ENCODE data around the gene ANKFY1.
"Not testable (repeated sequence)": the region's sequence is repeated elsewhere in the genome, so short reads cannot be mapped to it uniquely, and the experiment has no call there.

The ANKFY1 gene

DNA sequence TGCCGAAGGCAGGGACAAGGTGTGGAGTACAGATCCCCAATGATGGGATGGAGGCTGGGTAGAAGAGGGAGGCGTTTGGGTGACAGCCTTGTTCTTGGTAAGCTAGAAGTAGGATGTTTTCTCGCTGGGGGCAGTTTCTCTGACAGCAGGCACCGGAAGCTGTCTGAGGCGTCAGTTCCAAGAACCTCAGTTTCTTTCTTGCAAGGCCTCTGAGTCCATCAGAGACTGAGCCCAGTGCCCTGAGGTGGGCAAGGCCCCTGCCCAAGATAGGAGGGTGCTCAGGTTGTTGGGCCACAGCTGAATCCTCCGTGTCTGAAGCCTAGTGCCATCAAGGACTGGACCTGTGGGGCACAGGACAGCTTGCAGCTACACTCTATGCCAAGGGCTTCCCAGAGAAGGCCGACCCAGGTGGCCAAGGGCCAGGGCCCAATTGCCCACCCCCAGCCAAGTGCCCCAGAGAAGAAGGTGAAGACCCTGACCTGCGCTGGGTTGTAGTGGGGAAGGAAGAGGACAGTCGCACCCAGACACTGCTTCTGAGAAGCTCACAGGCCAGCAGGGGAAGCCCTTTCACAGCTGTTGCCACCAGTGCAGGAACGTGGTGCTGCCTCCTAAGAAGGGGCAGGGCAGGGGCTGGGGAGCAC is 107.7 kb downstream of the ANKFY1 start:
- DNase-seq (ENCODE audit: low read depth): no peak

GRCh38 chr17:4154201-4154600 is 109.6 kb downstream of the ANKFY1 start:
- no peak for DNase-seq (ENCODE audit: low read depth)

DNA sequence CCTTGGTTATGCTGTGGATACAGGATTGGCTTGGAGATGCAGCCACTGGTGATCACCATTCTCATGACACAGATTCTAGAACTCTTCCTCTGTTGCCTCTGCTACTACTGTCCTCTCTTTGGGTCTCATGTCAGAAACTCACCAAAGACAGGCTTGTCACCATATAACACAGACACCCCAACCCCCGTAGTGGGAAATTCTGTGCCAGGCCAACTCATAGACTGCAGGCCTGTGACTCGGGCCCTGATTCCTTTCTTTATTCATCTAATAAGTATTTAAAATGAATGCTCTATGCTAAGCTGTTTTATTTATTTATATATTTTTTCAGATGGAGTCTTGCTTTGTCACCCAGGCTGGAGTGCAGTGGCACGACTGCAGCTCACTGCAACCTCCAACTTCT is 111.3 kb downstream of the ANKFY1 start:
- DNase-seq (ENCODE audit: low read depth): no peak

GRCh38 chr17:4150096-4150495 is 113.7 kb downstream of the ANKFY1 start:
- no peak for DNase-seq (ENCODE audit: low read depth)

DNA sequence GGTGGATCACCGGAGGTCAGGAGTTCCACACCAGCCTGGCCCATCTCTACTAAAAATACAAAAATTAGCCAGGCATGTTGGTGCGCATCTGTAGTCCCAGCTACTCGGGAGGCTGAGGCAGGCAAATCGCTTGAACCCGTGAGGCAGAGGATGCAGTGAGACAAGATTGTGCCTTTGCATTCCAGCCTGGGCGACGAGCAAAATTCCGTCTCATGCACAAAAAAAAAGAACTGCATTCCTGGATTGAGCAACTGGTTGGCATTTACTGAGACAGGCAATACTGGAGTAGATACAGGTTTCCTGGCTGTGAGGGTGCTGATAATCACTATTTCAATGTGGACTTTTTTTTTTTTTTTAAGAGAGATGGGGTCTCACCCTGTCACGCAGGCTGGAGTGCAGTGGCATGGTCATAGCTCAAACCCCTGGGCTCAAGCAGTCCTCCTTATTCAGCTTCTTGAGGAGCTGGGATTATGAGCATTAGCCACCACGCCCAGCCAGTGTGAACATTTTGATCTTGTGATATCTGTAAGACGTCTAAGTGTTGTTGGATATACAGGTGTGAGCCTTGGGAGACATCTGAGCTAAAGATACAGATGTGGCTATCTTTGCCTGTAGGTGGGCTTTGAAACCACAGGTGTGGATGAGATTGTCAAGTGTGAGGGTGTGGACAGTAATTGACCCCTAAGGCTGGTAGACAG is 115.0 kb downstream of the ANKFY1 start:
- DNase-seq (ENCODE audit: low read depth): no peak

DNA sequence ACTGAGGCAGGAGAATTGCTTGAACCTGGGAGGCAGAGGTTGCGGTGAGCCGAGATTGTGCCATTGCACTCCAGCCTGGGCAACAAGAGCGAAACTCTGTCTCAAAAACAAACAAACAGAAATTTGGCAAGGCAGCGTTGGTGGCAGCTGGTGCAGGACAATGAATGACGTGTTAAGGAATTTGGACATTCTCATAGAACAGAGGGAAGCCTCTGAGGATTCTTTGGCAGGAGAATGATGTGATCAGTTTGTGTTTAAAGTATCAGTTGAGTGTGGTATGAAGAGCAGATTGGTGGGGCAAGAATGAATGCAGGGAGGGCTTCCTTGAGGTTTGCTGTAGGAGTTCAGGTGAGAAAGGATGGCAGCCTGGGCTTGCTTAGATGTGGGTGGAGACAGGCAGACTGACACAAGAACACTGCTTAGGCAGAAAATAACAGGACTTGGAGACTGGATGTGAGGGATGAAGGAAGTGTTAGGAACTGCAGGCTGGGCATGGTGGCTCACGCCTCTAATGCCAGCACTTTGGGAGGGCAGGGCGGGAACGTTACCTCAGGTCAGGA is 115.9 kb downstream of the ANKFY1 start:
- no peak for DNase-seq (ENCODE audit: low read depth)

DNA sequence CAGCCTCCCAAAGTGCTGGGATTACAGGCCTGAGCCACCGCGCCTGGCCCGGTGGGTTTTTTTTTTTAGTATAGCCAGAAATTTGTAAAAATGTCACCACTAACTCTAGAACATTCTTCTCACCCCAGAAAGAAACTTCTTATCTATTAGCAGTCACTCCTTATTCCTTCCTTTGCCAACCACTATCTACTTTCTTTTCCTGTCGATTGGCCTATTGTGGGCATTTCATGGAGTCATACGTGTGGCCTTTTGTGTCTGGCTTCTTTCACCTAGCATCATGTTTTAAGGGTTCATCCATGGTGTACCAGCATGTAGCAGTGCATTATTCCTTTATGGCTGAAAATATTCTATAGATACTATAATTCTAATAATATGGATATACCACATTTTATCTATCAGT is 117.1 kb downstream of the ANKFY1 start:
- no peak for DNase-seq (ENCODE audit: low read depth)

GRCh38 chr17:4144422-4144747 is 119.4 kb downstream of the ANKFY1 start:
- DNase-seq (ENCODE audit: low read depth): no peak

GRCh38 chr17:4143563-4144421 is 120.0 kb downstream of the ANKFY1 start:
- DNase-seq (ENCODE audit: low read depth): peak; percentile 80

- peak; percentile 3 for DNase-seq (ENCODE audit: low read depth)
Observed at GRCh38 chr17:4142107-4142900, 121.5 kb downstream of the ANKFY1 start.

- DNase-seq (ENCODE audit: low read depth): no peak
Observed at GRCh38 chr17:4140125-4140524, 123.7 kb downstream of the ANKFY1 start.

GRCh38 chr17:4138906-4139526 is 124.8 kb downstream of the ANKFY1 start:
- DNase-seq (ENCODE audit: low read depth): not testable (repeated sequence)

GRCh38 chr17:4136373-4136772 is 127.4 kb downstream of the ANKFY1 start:
- no peak for DNase-seq (ENCODE audit: low read depth)

DNA sequence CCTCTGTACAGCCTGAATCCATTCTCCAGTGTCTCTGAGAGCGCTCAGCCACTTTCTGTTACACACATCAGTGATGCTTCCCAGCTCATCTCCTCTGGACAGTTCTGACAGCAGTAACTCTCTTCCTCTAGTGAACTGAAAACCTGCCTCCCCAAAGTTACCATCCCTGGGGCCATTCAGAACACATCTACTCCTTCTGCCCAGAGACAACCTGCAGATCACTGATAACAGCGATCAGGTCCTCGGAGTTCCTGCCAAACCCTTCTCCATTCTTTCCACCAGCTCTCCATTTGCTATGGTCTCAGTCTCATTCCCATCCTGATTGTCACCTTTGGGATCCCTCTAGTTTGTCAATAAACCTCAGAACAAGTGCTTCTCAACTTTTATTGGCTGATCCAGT is 128.3 kb downstream of the ANKFY1 start:
- no peak for DNase-seq (ENCODE audit: low read depth)

- DNase-seq (ENCODE audit: low read depth): no peak
Observed at GRCh38 chr17:4134721-4135120, 129.1 kb downstream of the ANKFY1 start.

DNA sequence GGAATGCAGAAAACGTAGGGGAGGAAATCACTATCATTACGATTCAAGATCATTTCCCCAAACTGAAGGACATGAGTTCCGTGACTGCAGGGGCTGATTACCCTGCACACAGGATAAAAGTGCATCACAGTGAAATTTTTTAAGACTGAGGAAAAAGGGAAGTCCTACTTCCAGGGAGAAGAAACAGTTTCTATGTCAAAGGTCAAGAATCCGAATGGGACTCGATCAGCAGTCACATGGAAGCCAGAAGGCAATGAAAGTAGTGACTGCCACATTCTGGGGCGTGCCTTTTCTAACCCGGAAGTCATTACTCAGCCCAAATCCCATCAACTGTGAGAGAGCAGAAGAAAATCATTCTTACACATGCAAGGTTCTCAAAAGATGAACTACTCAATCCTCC is 133.1 kb downstream of the ANKFY1 start:
- no peak for DNase-seq (ENCODE audit: low read depth)

- no peak for DNase-seq (ENCODE audit: low read depth)
Observed at GRCh38 chr17:4127555-4127954, 136.2 kb downstream of the ANKFY1 start.

DNA sequence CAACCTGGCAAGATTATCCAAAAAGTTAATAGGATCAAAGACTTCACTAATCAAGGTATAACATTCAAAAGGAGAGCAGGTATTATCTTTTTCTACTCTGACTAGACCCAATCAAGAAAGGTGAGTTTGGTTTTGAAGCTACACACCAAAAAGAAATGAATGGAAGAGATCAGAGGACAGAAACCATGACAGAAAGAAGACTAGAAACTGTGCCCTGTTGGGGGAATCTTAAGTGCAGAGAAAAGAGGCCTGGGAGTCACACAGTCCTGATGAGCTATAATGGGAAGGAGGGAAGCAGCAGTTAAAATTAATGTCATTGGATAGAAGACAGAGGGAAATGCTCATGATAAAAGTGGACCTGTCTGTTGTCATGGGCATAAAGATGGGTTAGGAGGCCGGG is 138.2 kb downstream of the ANKFY1 start:
- no peak for DNase-seq (ENCODE audit: low read depth)

- DNase-seq (ENCODE audit: low read depth): no peak
Observed at GRCh38 chr17:4124999-4125398, 138.8 kb downstream of the ANKFY1 start.

GRCh38 chr17:4120332-4120731 is 143.4 kb downstream of the ANKFY1 start:
- no peak for DNase-seq (ENCODE audit: low read depth)

GRCh38 chr17:4119299-4119698 is 144.5 kb downstream of the ANKFY1 start:
- no peak for DNase-seq (ENCODE audit: low read depth)

Data from stimulated activated CD8-positive, alpha-beta memory T cell treated with anti-CD3 and anti-CD28 coated beads, Interleukin-7, amount 100 ng/mL, for 24 hours (primary cell).